AG09309 (cell line): ENCODE data around the gene UBN1.

Experiments used
- DNase-seq: peaks from one replicate; pipeline ENCODE4 v3.0.0-alpha.2; 2010; ENCODE audit warnings: low read depth
- H3K4me3 ChIP-seq: 2 replicates; pipeline ENCODE4 v1.5.1; 2011; ENCODE audit warnings: mild to moderate bottlenecking, low read depth, low read length, moderate library complexity; ENCODE audit not compliant: control insufficient read depth
- CTCF ChIP-seq: IDR thresholded peaks from 2 replicates; pipeline ENCODE4 v1.5.1; 2011; ENCODE audit warnings: mild to moderate bottlenecking, low read depth, low read length, inconsistent platforms; ENCODE audit not compliant: insufficient read depth, control insufficient read depth; ENCODE audit errors: missing control alignments

Gene UBN1

GRCh38 chr16:4900750-4901149 lies 53.5 kb downstream of the UBN1 start:
- no peak for TF ChIP-seq CTCF
- DNase-seq: no peak
- no peak overlapping the region for H3K4me3 ChIP-seq

DNA sequence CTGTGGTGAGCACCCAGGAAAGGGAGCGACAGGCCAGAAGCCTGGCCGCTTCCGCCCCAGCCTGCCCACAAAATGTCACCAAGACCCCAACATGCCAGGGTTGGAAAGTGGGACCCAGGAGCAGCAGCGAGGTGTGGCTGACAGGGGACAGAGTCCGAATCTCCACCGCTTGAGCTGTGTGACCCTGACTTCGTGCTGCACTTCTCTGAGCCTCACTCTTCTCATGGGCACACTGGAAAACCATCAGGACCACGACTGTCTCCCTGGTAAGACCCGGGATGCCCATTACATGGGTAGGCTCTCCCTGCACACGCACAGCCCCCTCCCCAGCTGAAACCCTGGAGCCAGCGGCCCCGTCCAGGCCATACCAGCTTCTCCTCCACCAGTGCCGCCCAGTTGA lies 54.8 kb downstream of the UBN1 start:
- DNase-seq: no peak
- no peak for TF ChIP-seq CTCF
- H3K4me3 ChIP-seq: no peak overlapping the region

GRCh38 chr16:4904108-4904941 lies 57.0 kb downstream of the UBN1 start:
- no peak overlapping the region for H3K4me3 ChIP-seq
- TF ChIP-seq CTCF: no peak
- no peak for DNase-seq

- no peak overlapping the region for H3K4me3 ChIP-seq
- DNase-seq: no peak
- no peak for TF ChIP-seq CTCF
Measured at GRCh38 chr16:4904942-4905615, 57.8 kb downstream of the UBN1 start.

DNA sequence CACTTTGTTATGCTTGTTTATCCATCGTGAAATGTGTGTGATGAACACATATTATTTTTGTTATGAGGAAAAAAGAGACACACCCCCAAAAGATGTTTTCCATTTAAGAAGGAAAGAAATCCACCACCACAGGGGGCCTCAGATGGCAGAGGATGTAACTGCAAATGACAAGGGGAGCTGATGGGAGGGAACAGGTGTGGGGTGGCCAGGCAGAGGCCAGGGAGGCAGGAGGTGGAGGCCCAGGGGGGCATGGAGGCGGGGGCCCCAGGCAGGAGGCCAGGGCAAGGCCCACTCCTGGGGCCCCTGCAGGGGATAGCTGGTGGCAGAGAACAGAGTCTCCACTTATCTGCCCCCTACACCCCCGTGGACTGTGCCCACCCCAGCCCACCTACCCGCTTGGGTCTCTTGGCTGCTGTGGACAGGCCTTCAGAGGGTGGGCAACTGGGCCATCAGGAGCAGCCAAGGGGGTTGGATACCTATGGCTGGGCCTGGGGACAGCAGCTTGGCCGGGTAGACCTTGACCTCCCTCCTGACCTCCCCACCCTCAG lies 61.6 kb downstream of the UBN1 start:
- DNase-seq: no peak
- no peak for TF ChIP-seq CTCF
- no peak overlapping the region for H3K4me3 ChIP-seq

DNA sequence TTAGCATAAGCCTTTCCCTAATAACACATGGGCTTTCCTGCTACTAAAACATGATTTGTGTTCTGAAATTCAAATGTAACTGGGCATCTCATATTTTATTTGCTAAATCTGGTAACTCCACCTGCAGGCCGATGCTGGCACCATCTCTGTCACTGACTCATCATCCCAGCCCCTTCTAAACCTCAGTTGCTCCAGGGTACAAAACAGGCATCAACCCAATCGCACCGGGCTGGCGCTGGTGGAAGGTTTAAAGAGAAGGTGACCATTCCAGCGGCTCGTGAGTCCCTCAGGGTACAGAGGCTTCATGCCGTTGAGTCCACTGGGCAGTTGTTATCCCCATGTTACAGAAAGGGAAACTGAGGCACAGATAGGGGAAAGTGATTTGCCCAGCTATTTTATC lies 62.5 kb downstream of the UBN1 start:
- no peak for DNase-seq
- H3K4me3 ChIP-seq: no peak overlapping the region
- no peak for TF ChIP-seq CTCF
